ENCODE measurements around the gene TEK. TPM values are rescaled to one million over a fixed set of nuclear protein-coding genes. Genes with fewer than 3 reads are reported as not detected.

Gene TEK
- total RNA-seq, 5 donors from 2014 or later (not counting 1 experiment from before 2014, with no cell fraction given) = 0.16 TPM; not detected in 4

DNA sequence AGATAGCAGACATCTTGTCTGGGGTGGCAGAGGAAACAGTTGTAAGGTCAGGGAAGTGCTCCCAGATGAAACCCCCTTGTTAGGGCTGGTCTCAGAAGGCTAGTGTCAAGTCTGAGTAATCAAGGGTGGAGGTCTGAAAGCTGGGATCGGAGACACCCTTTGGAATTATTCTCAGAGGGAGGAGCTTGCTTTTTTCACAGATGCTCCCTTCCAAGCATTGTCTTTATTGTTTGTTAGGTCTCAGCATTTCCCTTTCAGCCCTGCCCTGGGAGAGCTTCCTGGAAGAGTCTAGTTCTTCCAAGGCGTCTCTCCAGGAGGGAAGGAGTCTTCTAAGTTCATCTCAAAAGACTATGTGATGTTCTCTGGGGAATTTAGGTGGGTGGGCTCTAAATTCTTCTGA lies 3.2 kb downstream of the TEK start:
- Histone ChIP-seq H3K27ac (ENCODE audit: low read length) (no peak overlapping the region), H3K4me1 (ENCODE audit: control insufficient read depth in 1 of 2, extremely low read depth in 1 of 2, insufficient read depth in 2 of 2, low read length in 2 of 2) (no peaks in the 10 kb centered on the region), H3K36me3 (ENCODE audit: control insufficient read depth in 2 of 2, extremely low read depth in 1 of 2, insufficient read depth in 1 of 2, low read length in 1 of 2) (no peaks in the 10 kb centered on the region), H3K9me3 (no peaks in the 10 kb centered on the region), H3K4me3 (ENCODE audit: control insufficient read depth in 1 of 2, extremely low read depth in 1 of 2, low read length in 1 of 2) (no peak overlapping the region), H3K27me3 (replicated peaks in 1 of 2; ENCODE audit: control insufficient read depth in 2 of 2, extremely low read depth in 1 of 2, insufficient read depth in 2 of 2, low read length in 1 of 2) (peaks cover 0 to 10% of the 10 kb centered on the region in 2 experiments)
- DNase-seq = no peak
- 40% methylated on average over 1 of the region's 2 CpGs for WGBS (ENCODE audit: insufficient coverage)
- H3K27me3 Mint-ChIP-seq = peaks cover 3 to 8% of the 10 kb centered on the region in 2 donors
- CTCF ChIA-PET = no interaction called here
- POLR2A ChIA-PET = no interaction called here
- H3K36me3 Mint-ChIP-seq = no peaks in the 10 kb centered on the region
- no peak overlapping the region for H3K4me3 Mint-ChIP-seq
- no peak for ATAC-seq (replicated peaks in 1 of 4)
- no peak overlapping the region for H3K27ac Mint-ChIP-seq
- H3K4me1 Mint-ChIP-seq = no peaks in the 10 kb centered on the region
- H3K9me3 Mint-ChIP-seq = no peaks in the 10 kb centered on the region

- ATAC-seq (replicated peaks in 1 of 4) = no peak
- Histone ChIP-seq H3K27ac (ENCODE audit: low read length) (no peak overlapping the region), H3K4me1 (ENCODE audit: control insufficient read depth in 1 of 2, extremely low read depth in 1 of 2, insufficient read depth in 2 of 2, low read length in 2 of 2) (no peaks in the 10 kb centered on the region), H3K36me3 (ENCODE audit: control insufficient read depth in 2 of 2, extremely low read depth in 1 of 2, insufficient read depth in 1 of 2, low read length in 1 of 2) (no peaks in the 10 kb centered on the region), H3K9me3 (no peaks in the 10 kb centered on the region), H3K4me3 (ENCODE audit: control insufficient read depth in 1 of 2, extremely low read depth in 1 of 2, low read length in 1 of 2) (no peak overlapping the region), H3K27me3 (replicated peaks in 1 of 2; ENCODE audit: control insufficient read depth in 2 of 2, extremely low read depth in 1 of 2, insufficient read depth in 2 of 2, low read length in 1 of 2) (peaks cover 0 to 5% of the 10 kb centered on the region in 2 experiments)
- H3K4me1 Mint-ChIP-seq = no peaks in the 10 kb centered on the region
- H3K9me3 Mint-ChIP-seq = no peaks in the 10 kb centered on the region
- H3K4me3 Mint-ChIP-seq = no peak overlapping the region
- POLR2A ChIA-PET = no interaction called here
- WGBS (ENCODE audit: insufficient coverage) = 85% methylated on average over 7 of the region's 10 CpGs
- CTCF ChIA-PET = no interaction called here
- no peak overlapping the region for H3K27ac Mint-ChIP-seq
- H3K36me3 Mint-ChIP-seq = no peaks in the 10 kb centered on the region
- peaks cover 3 to 14% of the 10 kb centered on the region in 2 donors for H3K27me3 Mint-ChIP-seq
- DNase-seq = no peak
Observed at GRCh38 chr9:27117489-27118135, 8.6 kb downstream of the TEK start.

GRCh38 chr9:27118916-27119315 lies 9.9 kb downstream of the TEK start:
- Mint-ChIP-seq H3K36me3 (no peaks in the 10 kb centered on the region), H3K27me3 (peaks cover 3 to 10% of the 10 kb centered on the region in 2 donors), H3K27ac (no peak overlapping the region), H3K9me3 (no peaks in the 10 kb centered on the region), H3K4me1 (no peaks in the 10 kb centered on the region), H3K4me3 (no peak overlapping the region)
- POLR2A ChIA-PET = no interaction called here
- CTCF ChIA-PET = interaction anchor here in 1 of 2 donors (0.7 kb wide), 1 partner anchor 448 kb away, joined by 3 read pairs; no protein-coding TSS in a partner anchor
- WGBS (ENCODE audit: insufficient coverage) = 90% methylated on average over 3 of the region's 6 CpGs
- ATAC-seq (replicated peaks in 1 of 4) = no peak
- peaks cover 0 to 2% of the 10 kb centered on the region in 2 experiments for H3K27me3 ChIP-seq (replicated peaks in 1 of 2; ENCODE audit: control insufficient read depth in 2 of 2, extremely low read depth in 1 of 2, insufficient read depth in 2 of 2, low read length in 1 of 2)
- no peak overlapping the region for H3K4me3 ChIP-seq (ENCODE audit: control insufficient read depth in 1 of 2, extremely low read depth in 1 of 2, low read length in 1 of 2)
- no peak overlapping the region for H3K27ac ChIP-seq (ENCODE audit: low read length)
- no peaks in the 10 kb centered on the region for H3K36me3 ChIP-seq (ENCODE audit: control insufficient read depth in 2 of 2, extremely low read depth in 1 of 2, insufficient read depth in 1 of 2, low read length in 1 of 2)
- DNase-seq = no peak
- H3K4me1 ChIP-seq (ENCODE audit: control insufficient read depth in 1 of 2, extremely low read depth in 1 of 2, insufficient read depth in 2 of 2, low read length in 2 of 2) = no peaks in the 10 kb centered on the region
- no peaks in the 10 kb centered on the region for H3K9me3 ChIP-seq

GRCh38 chr9:27124151-27124550 lies 15.1 kb downstream of the TEK start:
- no peak overlapping the region for H3K27ac Mint-ChIP-seq
- ChIA-PET POLR2A (no interaction called here), CTCF (no interaction called here)
- Histone ChIP-seq H3K4me1 (ENCODE audit: control insufficient read depth in 1 of 2, extremely low read depth in 1 of 2, insufficient read depth in 2 of 2, low read length in 2 of 2) (no peaks in the 10 kb centered on the region), H3K36me3 (ENCODE audit: control insufficient read depth in 2 of 2, extremely low read depth in 1 of 2, insufficient read depth in 1 of 2, low read length in 1 of 2) (no peaks in the 10 kb centered on the region), H3K4me3 (ENCODE audit: control insufficient read depth in 1 of 2, extremely low read depth in 1 of 2, low read length in 1 of 2) (no peak overlapping the region), H3K9me3 (no peaks in the 10 kb centered on the region), H3K27ac (ENCODE audit: low read length) (no peak overlapping the region), H3K27me3 (replicated peaks in 1 of 2; ENCODE audit: control insufficient read depth in 2 of 2, extremely low read depth in 1 of 2, insufficient read depth in 2 of 2, low read length in 1 of 2) (no peaks in the 10 kb centered on the region)
- H3K4me3 Mint-ChIP-seq = no peak overlapping the region
- ATAC-seq (replicated peaks in 1 of 4) (no peak), DNase-seq (no peak)
- WGBS (ENCODE audit: insufficient coverage) = 86% methylated on average over 3 of the region's 3 CpGs
- H3K4me1 Mint-ChIP-seq = no peaks in the 10 kb centered on the region
- no peaks in the 10 kb centered on the region for H3K36me3 Mint-ChIP-seq
- no peaks in the 10 kb centered on the region for H3K9me3 Mint-ChIP-seq
- peaks cover 3 to 14% of the 10 kb centered on the region in 2 donors for H3K27me3 Mint-ChIP-seq

GRCh38 chr9:27125030-27125429 lies 16.0 kb downstream of the TEK start:
- Mint-ChIP-seq H3K4me1 (no peaks in the 10 kb centered on the region), H3K27me3 (peaks cover 3 to 14% of the 10 kb centered on the region in 2 donors), H3K27ac (no peak overlapping the region), H3K4me3 (no peak overlapping the region), H3K36me3 (no peaks in the 10 kb centered on the region), H3K9me3 (no peaks in the 10 kb centered on the region)
- H3K27ac ChIP-seq (ENCODE audit: low read length) = no peak overlapping the region
- ChIA-PET POLR2A (no interaction called here), CTCF (no interaction called here)
- WGBS (ENCODE audit: insufficient coverage) = 82% methylated on average over 4 of the region's 4 CpGs
- H3K9me3 ChIP-seq = no peaks in the 10 kb centered on the region
- H3K27me3 ChIP-seq (replicated peaks in 1 of 2; ENCODE audit: control insufficient read depth in 2 of 2, extremely low read depth in 1 of 2, insufficient read depth in 2 of 2, low read length in 1 of 2) = no peaks in the 10 kb centered on the region
- no peaks in the 10 kb centered on the region for H3K36me3 ChIP-seq (ENCODE audit: control insufficient read depth in 2 of 2, extremely low read depth in 1 of 2, insufficient read depth in 1 of 2, low read length in 1 of 2)
- no peaks in the 10 kb centered on the region for H3K4me1 ChIP-seq (ENCODE audit: control insufficient read depth in 1 of 2, extremely low read depth in 1 of 2, insufficient read depth in 2 of 2, low read length in 2 of 2)
- no peak overlapping the region for H3K4me3 ChIP-seq (ENCODE audit: control insufficient read depth in 1 of 2, extremely low read depth in 1 of 2, low read length in 1 of 2)
- ATAC-seq (replicated peaks in 1 of 4) (no peak), DNase-seq (no peak)

DNA sequence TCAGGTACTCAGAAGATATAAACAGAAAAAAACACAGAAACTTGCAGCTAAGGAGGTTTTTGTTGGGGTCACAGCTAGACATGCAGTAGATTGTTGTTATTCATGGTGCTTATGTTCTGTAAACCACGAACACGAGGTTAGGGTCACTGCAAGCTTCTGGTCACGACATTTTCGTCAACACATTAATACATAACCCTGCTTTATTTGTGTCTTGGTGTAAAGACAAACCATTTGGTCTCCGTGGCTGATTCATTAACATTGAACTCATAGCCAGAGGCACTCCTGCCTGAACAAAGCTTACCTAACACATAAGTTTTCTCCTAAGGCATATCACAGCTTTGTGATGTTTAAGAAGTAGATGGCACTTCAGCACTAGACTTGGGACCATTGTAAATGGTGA lies 16.9 kb downstream of the TEK start:
- no peaks in the 10 kb centered on the region for H3K36me3 ChIP-seq (ENCODE audit: control insufficient read depth in 2 of 2, extremely low read depth in 1 of 2, insufficient read depth in 1 of 2, low read length in 1 of 2)
- no peaks in the 10 kb centered on the region for H3K27me3 ChIP-seq (replicated peaks in 1 of 2; ENCODE audit: control insufficient read depth in 2 of 2, extremely low read depth in 1 of 2, insufficient read depth in 2 of 2, low read length in 1 of 2)
- Mint-ChIP-seq H3K27ac (no peak overlapping the region), H3K27me3 (peaks cover 5 to 10% of the 10 kb centered on the region in 2 donors), H3K36me3 (no peaks in the 10 kb centered on the region), H3K9me3 (no peaks in the 10 kb centered on the region), H3K4me1 (no peaks in the 10 kb centered on the region), H3K4me3 (no peak overlapping the region)
- H3K4me1 ChIP-seq (ENCODE audit: control insufficient read depth in 1 of 2, extremely low read depth in 1 of 2, insufficient read depth in 2 of 2, low read length in 2 of 2) = no peaks in the 10 kb centered on the region
- H3K9me3 ChIP-seq = no peaks in the 10 kb centered on the region
- H3K27ac ChIP-seq (ENCODE audit: low read length) = no peak overlapping the region
- WGBS (ENCODE audit: insufficient coverage) = no CpG with 5 or more reads among the region's 5 CpGs
- H3K4me3 ChIP-seq (ENCODE audit: control insufficient read depth in 1 of 2, extremely low read depth in 1 of 2, low read length in 1 of 2) = no peak overlapping the region
- ChIA-PET POLR2A (no interaction called here), CTCF (no interaction called here)
- DNase-seq (no peak), ATAC-seq (replicated peaks in 1 of 4) (no peak)

DNA sequence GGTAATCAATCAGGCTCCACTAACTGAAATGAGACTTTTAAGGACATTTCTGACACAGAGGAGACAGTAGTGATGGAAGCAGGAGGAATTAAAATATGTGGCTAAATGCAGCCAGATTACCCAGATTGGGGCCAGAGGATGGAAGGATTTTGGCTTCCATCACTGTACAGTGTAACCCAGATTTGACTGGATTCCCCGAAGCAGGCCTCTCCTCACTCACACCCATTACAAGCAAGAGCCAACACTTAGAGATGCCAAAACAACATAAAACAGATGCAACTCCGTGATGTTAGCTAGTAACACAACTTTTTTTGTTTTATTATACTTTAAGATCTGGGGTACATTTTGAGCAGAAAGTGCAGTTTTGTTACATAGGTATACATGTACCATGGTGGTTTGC lies 17.6 kb downstream of the TEK start:
- H3K9me3 Mint-ChIP-seq = no peaks in the 10 kb centered on the region
- H3K4me3 ChIP-seq (ENCODE audit: control insufficient read depth in 1 of 2, extremely low read depth in 1 of 2, low read length in 1 of 2) = no peak overlapping the region
- no CpG with 5 or more reads among the region's 2 CpGs for WGBS (ENCODE audit: insufficient coverage)
- H3K27ac Mint-ChIP-seq = no peak overlapping the region
- no peaks in the 10 kb centered on the region for H3K27me3 ChIP-seq (replicated peaks in 1 of 2; ENCODE audit: control insufficient read depth in 2 of 2, extremely low read depth in 1 of 2, insufficient read depth in 2 of 2, low read length in 1 of 2)
- CTCF ChIA-PET = no interaction called here
- H3K4me1 ChIP-seq (ENCODE audit: control insufficient read depth in 1 of 2, extremely low read depth in 1 of 2, insufficient read depth in 2 of 2, low read length in 2 of 2) = no peaks in the 10 kb centered on the region
- POLR2A ChIA-PET = no interaction called here
- no peak overlapping the region for H3K27ac ChIP-seq (ENCODE audit: low read length)
- no peak for ATAC-seq (replicated peaks in 1 of 4)
- DNase-seq = no peak
- H3K4me1 Mint-ChIP-seq = no peaks in the 10 kb centered on the region
- no peaks in the 10 kb centered on the region for H3K9me3 ChIP-seq
- no peaks in the 10 kb centered on the region for H3K36me3 ChIP-seq (ENCODE audit: control insufficient read depth in 2 of 2, extremely low read depth in 1 of 2, insufficient read depth in 1 of 2, low read length in 1 of 2)
- peaks cover 5 to 10% of the 10 kb centered on the region in 2 donors for H3K27me3 Mint-ChIP-seq
- no peaks in the 10 kb centered on the region for H3K36me3 Mint-ChIP-seq
- H3K4me3 Mint-ChIP-seq = no peak overlapping the region

All from T-cell (primary cell).